ENCODE measurements around the gene PARVB.

The PARVB gene

GRCh38 chr22:44158816-44159215 is 134.7 kb downstream of the PARVB start:
- TF ChIP-seq CTCF (IDR thresholded peaks at IDR 0.05) = no peak

GRCh38 chr22:44159221-44159620 is 135.1 kb downstream of the PARVB start:
- no peak for TF ChIP-seq CTCF (IDR thresholded peaks at IDR 0.05)

GRCh38 chr22:44159811-44160210 is 135.7 kb downstream of the PARVB start:
- no peak for TF ChIP-seq CTCF (IDR thresholded peaks at IDR 0.05)

GRCh38 chr22:44160421-44160820 is 136.3 kb downstream of the PARVB start:
- TF ChIP-seq CTCF (IDR thresholded peaks at IDR 0.05) = no peak

- no peak for TF ChIP-seq CTCF (IDR thresholded peaks at IDR 0.05)
Measured at GRCh38 chr22:44161673-44162072, 137.6 kb downstream of the PARVB start.

GRCh38 chr22:44162960-44163359 is 138.9 kb downstream of the PARVB start:
- TF ChIP-seq CTCF (IDR thresholded peaks at IDR 0.05) = no peak

- no peak for TF ChIP-seq CTCF (IDR thresholded peaks at IDR 0.05)
Measured at GRCh38 chr22:44163536-44163935, 139.4 kb downstream of the PARVB start.

GRCh38 chr22:44164031-44164430 is 139.9 kb downstream of the PARVB start:
- TF ChIP-seq CTCF (IDR thresholded peaks at IDR 0.05) = no peak
